ENCODE data around the gene SCAMP2.
"Not testable (repeated sequence)": the region's sequence is repeated elsewhere in the genome, so short reads cannot be mapped to it uniquely, and the experiment has no call there.

SCAMP2 gene

GRCh38 chr15:74889883-74890664 lies 16.9 kb upstream of the SCAMP2 start, which contains the start of gene MPI:
Gene MPI, plus strand, starts transcription at chr15:74890042. Its CDS starts 32 bp downstream, at chr15:74890074.
- DNase-seq, result peak; percentile 70

- DNase-seq, result no peak
Observed at GRCh38 chr15:74889390-74889882, 16.3 kb upstream of the SCAMP2 start.

- DNase-seq, result no peak
Observed at GRCh38 chr15:74888716-74889115, 15.6 kb upstream of the SCAMP2 start.

- not testable (repeated sequence) for DNase-seq
Observed at GRCh38 chr15:74887537-74888193, 14.5 kb upstream of the SCAMP2 start.

GRCh38 chr15:74885461-74885860 lies 12.3 kb upstream of the SCAMP2 start:
- no peak for DNase-seq

- DNase-seq, result no peak
Observed at GRCh38 chr15:74884428-74885223, 11.5 kb upstream of the SCAMP2 start.

- no peak for DNase-seq
Observed at GRCh38 chr15:74882528-74882927, 9.4 kb upstream of the SCAMP2 start.

- no peak for DNase-seq
Observed at GRCh38 chr15:74878273-74878672, 5.1 kb upstream of the SCAMP2 start.

- DNase-seq, result no peak
Observed at GRCh38 chr15:74873756-74874424, 725 bp upstream of the SCAMP2 start.

- DNase-seq, result no peak
Observed at GRCh38 chr15:74872702-74873035, 496 bp downstream of the SCAMP2 start.

- no peak for DNase-seq
Observed at GRCh38 chr15:74870436-74871215, 2.5 kb downstream of the SCAMP2 start.

GRCh38 chr15:74869726-74870407 lies 3.3 kb downstream of the SCAMP2 start:
- no peak for DNase-seq

- no peak for DNase-seq
Observed at GRCh38 chr15:74869372-74869725, 3.8 kb downstream of the SCAMP2 start.

GRCh38 chr15:74868059-74868458 lies 5.1 kb downstream of the SCAMP2 start:
- no peak for DNase-seq

GRCh38 chr15:74867466-74868038 lies 5.6 kb downstream of the SCAMP2 start:
- DNase-seq, result no peak

GRCh38 chr15:74866090-74866489 lies 7.1 kb downstream of the SCAMP2 start:
- DNase-seq, result peak; percentile 51

- DNase-seq, result no peak
Observed at GRCh38 chr15:74865316-74865715, 7.8 kb downstream of the SCAMP2 start.

- no peak for DNase-seq
Observed at GRCh38 chr15:74864296-74864695, 8.9 kb downstream of the SCAMP2 start.

GRCh38 chr15:74863239-74864056 lies 9.7 kb downstream of the SCAMP2 start:
- DNase-seq, result peak; percentile 73

- DNase-seq, result no peak
Observed at GRCh38 chr15:74858369-74858740, 14.8 kb downstream of the SCAMP2 start.
